Measurements from ENCODE around the gene ATP9A.
"Not testable (repeated sequence)": the region's sequence is repeated elsewhere in the genome, so short reads cannot be mapped to it uniquely, and the experiment has no call there.

Gene ATP9A

GRCh38 chr20:51688600-51689244 lies 79.5 kb downstream of the ATP9A start:
- FAIRE-seq: no peak

GRCh38 chr20:51687630-51688029 lies 80.6 kb downstream of the ATP9A start:
- no peak for FAIRE-seq

GRCh38 chr20:51687108-51687507 lies 81.1 kb downstream of the ATP9A start:
- FAIRE-seq: no peak

GRCh38 chr20:51685494-51685893 lies 82.7 kb downstream of the ATP9A start:
- FAIRE-seq: not testable (repeated sequence)

- FAIRE-seq: no peak
Measured at GRCh38 chr20:51680067-51680749, 88.0 kb downstream of the ATP9A start.

- FAIRE-seq: no peak
Measured at GRCh38 chr20:51679254-51679921, 88.8 kb downstream of the ATP9A start.

GRCh38 chr20:51678026-51678697 lies 90.0 kb downstream of the ATP9A start:
- no peak for FAIRE-seq

- FAIRE-seq: no peak
Measured at GRCh38 chr20:51668947-51669346, 99.2 kb downstream of the ATP9A start.

GRCh38 chr20:51668515-51668914 lies 99.7 kb downstream of the ATP9A start:
- no peak for FAIRE-seq

- FAIRE-seq: no peak
Measured at GRCh38 chr20:51667491-51667890, 100.7 kb downstream of the ATP9A start.

- no peak for FAIRE-seq
Measured at GRCh38 chr20:51667002-51667408, 101.2 kb downstream of the ATP9A start.

GRCh38 chr20:51666126-51666525 lies 102.1 kb downstream of the ATP9A start:
- no peak for FAIRE-seq

- no peak for FAIRE-seq
Measured at GRCh38 chr20:51665543-51666118, 102.6 kb downstream of the ATP9A start.

- FAIRE-seq: no peak
Measured at GRCh38 chr20:51661609-51662178, 106.5 kb downstream of the ATP9A start.

- no peak for FAIRE-seq
Measured at GRCh38 chr20:51660672-51661608, 107.2 kb downstream of the ATP9A start.

- no peak for FAIRE-seq
Measured at GRCh38 chr20:51659491-51660050, 108.6 kb downstream of the ATP9A start.

GRCh38 chr20:51656726-51657260 lies 111.4 kb downstream of the ATP9A start:
- no peak for FAIRE-seq

- not testable (repeated sequence) for FAIRE-seq
Measured at GRCh38 chr20:51656089-51656488, 112.1 kb downstream of the ATP9A start.

- FAIRE-seq: no peak
Measured at GRCh38 chr20:51654495-51654894, 113.7 kb downstream of the ATP9A start.

- FAIRE-seq: no peak
Measured at GRCh38 chr20:51654060-51654459, 114.1 kb downstream of the ATP9A start.

- FAIRE-seq: no peak
Measured at GRCh38 chr20:51653226-51653625, 115.0 kb downstream of the ATP9A start.
